IMR-90 (cell line): ENCODE results near the gene ALAS1. TPM values are rescaled to one million over a fixed set of nuclear protein-coding genes. Genes with fewer than 3 reads are reported as not detected.
A peak's percentile ranks its signal among the peaks of the same experiment; 100 is the strongest.

ENCODE experiments used
- ATAC-seq: fragments of 200-7000 bp; cut with Tn5 transposase; 2 replicates; pipeline ENCODE4 v1.9.1; 2020; ENCODE audit warnings: low read depth, mild to moderate bottlenecking, moderate library complexity
- BruUV-seq: library from RNA; stranded (reverse); fragments of 400-500 nt; replicated peaks from 2 replicates; lab custom pipeline; 2021; lab: Mats Ljungman, UMichigan
- CTCF ChIA-PET: fragments of 300-600 bp; formaldehyde crosslinking; extraction: SDS; loops from one replicate; lab custom pipeline; 2021; ENCODE audit warnings: antibody characterized with exemption; lab: Yijun Ruan, JAX
- POLR2A ChIA-PET: fragments of 300-600 bp; sonication (Branson Sonifier 250); formaldehyde crosslinking; loops from one replicate; lab custom pipeline; 2022; ENCODE audit warnings: antibody characterized with exemption; ENCODE audit not compliant: unreplicated experiment; lab: Charles Lee
- DNase-seq: peaks from one replicate; pipeline ENCODE4 v3.0.0; 2013
- H2AFZ ChIP-seq: replicated peaks from 2 replicates; pipeline ENCODE3; 2013; ENCODE audit warnings: low read length, mild to moderate bottlenecking; ENCODE audit not compliant: poor library complexity
- H2AK5ac ChIP-seq: 2 replicates; pipeline ENCODE4 v1.6.1; 2013; ENCODE audit warnings: low read depth, low read length, inconsistent platforms
- H2AK9ac ChIP-seq: replicated peaks from 2 replicates; pipeline ENCODE3; 2013; ENCODE audit warnings: mild to moderate bottlenecking, low read depth, low read length, moderate library complexity; ENCODE audit not compliant: poor library complexity
- H2BK120ac ChIP-seq: 2 replicates; pipeline ENCODE4 v1.6.1; 2013; ENCODE audit warnings: low read depth, low read length, inconsistent platforms
- H2BK15ac ChIP-seq: 3 replicates; pipeline ENCODE4 v1.6.1; 2013; ENCODE audit warnings: low read depth, low read length, inconsistent platforms
- H2BK20ac ChIP-seq: 2 replicates; pipeline ENCODE4 v1.6.1; 2013; ENCODE audit warnings: low read depth, mild to moderate bottlenecking, inconsistent platforms, low read length, moderate library complexity
- H2BK5ac ChIP-seq: 2 replicates; pipeline ENCODE4 v1.6.1; 2013; ENCODE audit warnings: mild to moderate bottlenecking, low read depth, low read length, inconsistent platforms; ENCODE audit not compliant: poor library complexity, severe bottlenecking
- H3K14ac ChIP-seq: replicated peaks from 2 replicates; pipeline ENCODE4 v1.6.1; 2013; ENCODE audit warnings: low read depth, low read length, inconsistent platforms
- H3K18ac ChIP-seq: 2 replicates; pipeline ENCODE4 v1.6.1; 2013; ENCODE audit warnings: low read depth, low read length, control low read depth
- H3K23ac ChIP-seq: 2 replicates; pipeline ENCODE4 v1.6.1; 2013; ENCODE audit warnings: low read depth, low read length, inconsistent platforms
- H3K27ac ChIP-seq: 2 replicates; pipeline ENCODE4 v1.5.1; 2013; ENCODE audit warnings: mild to moderate bottlenecking, control low read depth, low read length; ENCODE audit not compliant: insufficient read depth
- H3K27me3 ChIP-seq: 2 replicates; pipeline ENCODE4 v1.6.1; 2013; ENCODE audit warnings: low read length; ENCODE audit not compliant: control insufficient read depth, insufficient read depth
- H3K36me3 ChIP-seq: 2 replicates; pipeline ENCODE4 v1.6.1; 2013; ENCODE audit warnings: low read length, mixed read lengths; ENCODE audit not compliant: control insufficient read depth, insufficient read depth
- H3K4ac ChIP-seq: 2 replicates; pipeline ENCODE4 v1.6.1; 2013; ENCODE audit warnings: low read depth, low read length, inconsistent platforms
- H3K4me1 ChIP-seq: 2 replicates; pipeline ENCODE4 v1.6.1; 2013; ENCODE audit warnings: low read length, mixed read lengths; ENCODE audit not compliant: control insufficient read depth, insufficient read depth
- H3K4me2 ChIP-seq: 2 replicates; pipeline ENCODE4 v1.6.1; 2013; ENCODE audit warnings: low read depth, mild to moderate bottlenecking, control low read depth, low read length, moderate library complexity
- H3K4me3 ChIP-seq: 2 replicates; pipeline ENCODE4 v1.5.1; 2013; ENCODE audit warnings: low read depth, mild to moderate bottlenecking, control low read depth, low read length, moderate library complexity; ENCODE audit not compliant: insufficient read depth
- H3K56ac ChIP-seq: 2 replicates; pipeline ENCODE4 v1.6.1; 2013; ENCODE audit warnings: low read length, inconsistent platforms; ENCODE audit not compliant: insufficient read depth; ENCODE audit errors: extremely low read depth
- H3K79me1 ChIP-seq, 2 experiments: 2 replicates each; pipeline ENCODE4 v1.6.1; 2013; ENCODE audit warnings: low read length in 2 of 2, inconsistent platforms in 1 of 2, low read depth in 1 of 2
- H3K9ac ChIP-seq: 2 replicates; pipeline ENCODE4 v1.6.1; 2013; ENCODE audit warnings: low read depth, low read length, control low read depth
- H3K9me1 ChIP-seq: 2 replicates; pipeline ENCODE4 v1.6.1; 2013; ENCODE audit warnings: low read length, inconsistent platforms; ENCODE audit not compliant: insufficient read depth
- H3K9me3 ChIP-seq: 2 replicates; pipeline ENCODE4 v1.6.1; 2013; ENCODE audit warnings: low read length; ENCODE audit not compliant: control insufficient read depth, insufficient read depth
- H4K20me1 ChIP-seq: 2 replicates; pipeline ENCODE4 v1.6.1; 2013; ENCODE audit warnings: low read length, inconsistent platforms; ENCODE audit not compliant: insufficient read depth
- H4K5ac ChIP-seq: 2 replicates; pipeline ENCODE4 v1.6.1; 2013; ENCODE audit warnings: mild to moderate bottlenecking, low read depth, low read length, control low read depth
- H4K8ac ChIP-seq, 2 experiments: 2 replicates each; pipeline ENCODE4 v1.6.1; 2013; ENCODE audit warnings: low read depth in 2 of 2, low read length in 2 of 2, control low read depth in 1 of 2, inconsistent platforms in 1 of 2
- H4K91ac ChIP-seq: 2 replicates; pipeline ENCODE4 v1.6.1; 2013; ENCODE audit warnings: low read depth, low read length, inconsistent platforms; ENCODE audit not compliant: insufficient read depth
- BHLHE40 ChIP-seq: fragments of 150-350 bp; IDR thresholded peaks from 2 replicates; pipeline ENCODE4 v1.6.1; 2016; ENCODE audit warnings: mild to moderate bottlenecking, low read depth, low read length
- CEBPB ChIP-seq: IDR thresholded peaks from 2 replicates; pipeline ENCODE4 v1.6.1; 2012; ENCODE audit warnings: low read depth, low read length, improper control_type of control experiment
- CHD1 ChIP-seq: IDR thresholded peaks from 2 replicates; pipeline ENCODE4 v1.6.1; 2012; ENCODE audit warnings: low read depth, low read length, improper control_type of control experiment
- CTCF ChIP-seq: conservative IDR thresholded peaks from 2 replicates; pipeline ENCODE4 v1.5.1; 2012; ENCODE audit warnings: mild to moderate bottlenecking, low read depth, low read length, improper control_type of control experiment
- ELK1 ChIP-seq: fragments of 150-350 bp; IDR thresholded peaks from 2 replicates; pipeline ENCODE4 v1.6.1; 2016; ENCODE audit warnings: low read depth, mild to moderate bottlenecking, low read length, moderate library complexity, borderline replicate concordance
- FOS ChIP-seq: fragments of 150-350 bp; IDR thresholded peaks from 2 replicates; pipeline ENCODE4 v1.6.1; 2016; ENCODE audit warnings: low read depth, low read length
- MAFK ChIP-seq: IDR thresholded peaks from 2 replicates; pipeline ENCODE4 v1.6.1; 2012; ENCODE audit warnings: low read depth, low read length, improper control_type of control experiment
- MAZ ChIP-seq: IDR thresholded peaks from 2 replicates; pipeline ENCODE4 v1.6.1; 2012; ENCODE audit warnings: low read depth, mild to moderate bottlenecking, low read length, improper control_type of control experiment, moderate library complexity, borderline replicate concordance
- MXI1 ChIP-seq: IDR thresholded peaks from 2 replicates; pipeline ENCODE4 v1.6.1; 2012; ENCODE audit warnings: low read depth, mild to moderate bottlenecking, low read length, moderate library complexity, borderline replicate concordance
- NFE2L2 ChIP-seq: fragments of 150-350 bp; IDR thresholded peaks from 2 replicates; pipeline ENCODE4 v1.6.1; 2016; ENCODE audit warnings: low read depth, mild to moderate bottlenecking, low read length
- POLR2A ChIP-seq: IDR thresholded peaks from 2 replicates; pipeline ENCODE4 v1.6.1; 2012; ENCODE audit warnings: mild to moderate bottlenecking, low read depth, low read length
- RAD21 ChIP-seq: IDR thresholded peaks from 2 replicates; pipeline ENCODE4 v1.6.1; 2012; ENCODE audit warnings: low read length, improper control_type of control experiment
- RCOR1 ChIP-seq: IDR thresholded peaks from 2 replicates; pipeline ENCODE4 v1.6.1; 2012; ENCODE audit warnings: mild to moderate bottlenecking, low read length, improper control_type of control experiment; ENCODE audit not compliant: insufficient replicate concordance
- RFX5 ChIP-seq: IDR thresholded peaks from 2 replicates; pipeline ENCODE4 v1.8.0; 2012; ENCODE audit warnings: low read depth, mild to moderate bottlenecking, low read length, moderate library complexity
- SMC3 ChIP-seq: fragments of 150-350 bp; IDR thresholded peaks from 2 replicates; pipeline ENCODE4 v1.6.1; 2016; ENCODE audit warnings: low read depth, mild to moderate bottlenecking, antibody characterized with exemption, low read length, moderate library complexity
- WGBS, 2 experiments: methylation state at CpG; one replicate each; pipeline versions ENCODE4 v1.1.5 to v1.1.7; 2013; ENCODE audit warnings: missing lambda C conversion rate in 2 of 2; ENCODE audit not compliant: insufficient read length in 1 of 2; ENCODE audit errors: extremely low coverage in 2 of 2; 5-methylcytosine and 5-hydroxymethylcytosine counted together
- dilution Hi-C: fragments of 300-500 bp; cut with HindIII; formaldehyde crosslinking; loops from one replicate; pipeline ENCODE4 v1.14.3; 2018; ENCODE audit warnings: low sequenced_read_pairs; ENCODE audit not compliant: unreplicated experiment
- in situ Hi-C: fragments of 300-500 bp; cut with MboI; formaldehyde crosslinking; loops from 3 replicates; pipeline ENCODE4 v1.14.3; 2019; ENCODE audit warnings: low sequenced_read_pairs, inconsistent platforms, mixed read lengths
- intact Hi-C: fragments of 100-400 bp; cut with micrococcal nuclease; formaldehyde crosslinking; loops from 2 replicates; pipeline ENCODE4 v1.10.0; 2022
- polyA plus RNA-seq, 3 experiments: library from polyadenylated mRNA; depleted of rRNA; stranded (reverse); fragments of >200 nt; gene quantifications; 2 replicates each; pipeline ENCODE4 v1.2.3, GENCODE V29; 2012; ENCODE audit warnings: low replicate concordance in 1 of 3
- total RNA-seq: library from RNA; depleted of rRNA; stranded (reverse); fragments of >200 nt; gene quantifications from 2 replicates; pipeline ENCODE4 v1.2.3, GENCODE V29; 2012
- TF ChIP-seq, protein P1 (sequence below): fragments of 150-350 bp; IDR thresholded peaks from 2 replicates; pipeline ENCODE4 v1.6.1; 2017; ENCODE audit warnings: mild to moderate bottlenecking, antibody characterized with exemption, low read length, low read depth

Gene ALAS1
- total and polyA plus RNA-seq, 2 of the 4 experiments (the other 2 are of a cell fraction): 32.8 to 47.2 TPM

- no CpG with 5 or more reads among the region's 1 CpG for WGBS, 2 experiments
- no peak overlapping the region for H3K14ac ChIP-seq
- CTCF ChIA-PET: no interaction called here
Measured at GRCh38 chr3:52173101-52173500, 24.9 kb upstream of the ALAS1 start.

More at GRCh38 chr3:52173101-52173500, 24.9 kb upstream of the ALAS1 start:
- Histone ChIP-seq H3K56ac (no peak overlapping the region), H2BK5ac (no peak overlapping the region), H3K4me3 (no peak overlapping the region), H3K18ac (no peak overlapping the region), H3K27ac (no peak overlapping the region), H4K5ac (no peak overlapping the region), H2BK20ac (no peak overlapping the region), H3K23ac (no peak overlapping the region), H3K27me3 (peaks cover 3% of the 10 kb centered on the region; the same call in 1 of the 2 replicates), H2AFZ (no peak overlapping the region), H3K9me1 (peaks cover 23% of the 10 kb centered on the region), H4K20me1 (no peaks in the 10 kb centered on the region), H3K9me3 (no peaks in the 10 kb centered on the region), H2BK15ac (no peak overlapping the region), H4K91ac (no peak overlapping the region), H2AK5ac (peak overlapping the region; percentile 12; the same call in 1 of the 2 replicates), H2BK120ac (no peak overlapping the region), H3K4ac (no peak overlapping the region), H3K9ac (no peak overlapping the region), H4K8ac (no peak overlapping the region), H3K36me3 (no peaks in the 10 kb centered on the region), H2AK9ac (no peak overlapping the region), H3K4me2 (no peak overlapping the region), H3K79me1 (no peaks in the 10 kb centered on the region), H3K4me1 (peaks cover 13% of the 10 kb centered on the region)
- POLR2A ChIA-PET: no interaction called here
- ATAC-seq: no peak
- no TSS peak for BruUV-seq
- no peak for TF ChIP-seq ELK1
- TF ChIP-seq POLR2A: no peak
- no peak for TF ChIP-seq CHD1
- TF ChIP-seq RFX5: no peak
- TF ChIP-seq NFE2L2: no peak
- TF ChIP-seq RAD21: no peak
- TF ChIP-seq FOS: no peak
- TF ChIP-seq SMC3: no peak
- no peak for TF ChIP-seq RCOR1
- TF ChIP-seq MAFK: no peak
- TF ChIP-seq BHLHE40: no peak
- TF ChIP-seq CTCF: no peak
- TF ChIP-seq, protein P1, sequence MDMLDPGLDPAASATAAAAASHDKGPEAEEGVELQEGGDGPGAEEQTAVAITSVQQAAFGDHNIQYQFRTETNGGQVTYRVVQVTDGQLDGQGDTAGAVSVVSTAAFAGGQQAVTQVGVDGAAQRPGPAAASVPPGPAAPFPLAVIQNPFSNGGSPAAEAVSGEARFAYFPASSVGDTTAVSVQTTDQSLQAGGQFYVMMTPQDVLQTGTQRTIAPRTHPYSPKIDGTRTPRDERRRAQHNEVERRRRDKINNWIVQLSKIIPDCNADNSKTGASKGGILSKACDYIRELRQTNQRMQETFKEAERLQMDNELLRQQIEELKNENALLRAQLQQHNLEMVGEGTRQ: no peak
- no peak for TF ChIP-seq CEBPB
- TF ChIP-seq MXI1: no peak
- no peak for TF ChIP-seq MAZ
- no peak for DNase-seq
- dilution Hi-C loops: no loop called here
- in situ Hi-C loops: loop anchor here (25.0 kb wide), 1 partner anchor 1836 kb away; the partner anchor contains the start of genes RASSF1, TUSC2 and ZMYND10
- intact Hi-C loops: no loop called here
